ENCODE data around the gene ABCA7.

- TF ChIP-seq ATF2 (CRISPR knock-in tag; IDR thresholded peaks at IDR 0.05; ENCODE audit: borderline replicate concordance, low read depth) (no peak), ZNF396 (CRISPR knock-in tag; IDR thresholded peaks at IDR 0.05; ENCODE audit: borderline replicate concordance) (no peak), ZBTB21 (CRISPR knock-in tag; IDR thresholded peaks at IDR 0.05; ENCODE audit: borderline replicate concordance) (no peak), CTCF (IDR thresholded peaks at IDR 0.05) (no peak), SP1 (CRISPR knock-in tag; conservative IDR thresholded peaks at IDR 0.05) (no peak), CREM (CRISPR knock-in tag; IDR thresholded peaks at IDR 0.05) (no peak)
These were observed 32.3 kb upstream of the ABCA7 start for GRCh38 chr19:1007399-1008251.
